B cell (primary cell): Measurements from ENCODE around the gene FAM3D.

ENCODE experiments used
- CTCF ChIP-seq: fragments of 200-600 bp; IDR thresholded peaks from one replicate; pipeline ENCODE4 v1.8.0; 2022; ENCODE audit warnings: antibody characterized with exemption, mild to moderate bottlenecking
- EZH2 ChIP-seq: IDR thresholded peaks from 2 replicates; pipeline ENCODE4 v1.6.1; 2012; ENCODE audit warnings: borderline replicate concordance, low read depth, mild to moderate bottlenecking, moderate library complexity, low read length; ENCODE audit not compliant: insufficient read depth, poor library complexity, severe bottlenecking

GRCh38 chr3:58637509-58637908, 29.1 kb downstream of the FAM3D start:
- TF ChIP-seq CTCF = no peak
- TF ChIP-seq EZH2 = no peak
